NCI-H2196 (cell line): ENCODE data around the gene CDX2.
"Not testable (repeated sequence)": the region's sequence is repeated elsewhere in the genome, so short reads cannot be mapped to it uniquely, and the experiment has no call there.

Source experiments
- DNase-seq: peaks from one replicate; lab custom pipeline; 2025; ENCODE audit not compliant: unreplicated experiment; lab: John Stamatoyannopoulos, UW

Gene CDX2, protein sequence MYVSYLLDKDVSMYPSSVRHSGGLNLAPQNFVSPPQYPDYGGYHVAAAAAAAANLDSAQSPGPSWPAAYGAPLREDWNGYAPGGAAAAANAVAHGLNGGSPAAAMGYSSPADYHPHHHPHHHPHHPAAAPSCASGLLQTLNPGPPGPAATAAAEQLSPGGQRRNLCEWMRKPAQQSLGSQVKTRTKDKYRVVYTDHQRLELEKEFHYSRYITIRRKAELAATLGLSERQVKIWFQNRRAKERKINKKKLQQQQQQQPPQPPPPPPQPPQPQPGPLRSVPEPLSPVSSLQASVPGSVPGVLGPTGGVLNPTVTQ

GRCh38 chr13:27969082-27969865, at the start of gene CDX2:
Gene CDX2, minus strand, starts transcription at chr13:27969315. Its CDS starts 309 bp downstream, at chr13:27969006.
- peak; percentile 45 for DNase-seq

- no peak for DNase-seq
Observed at GRCh38 chr13:28014301-28014700, 45.2 kb upstream of the CDX2 start.

GRCh38 chr13:28013482-28013881, 44.4 kb upstream of the CDX2 start:
- no peak for DNase-seq

- no peak for DNase-seq
Observed at GRCh38 chr13:28012896-28013295, 43.8 kb upstream of the CDX2 start.

DNA sequence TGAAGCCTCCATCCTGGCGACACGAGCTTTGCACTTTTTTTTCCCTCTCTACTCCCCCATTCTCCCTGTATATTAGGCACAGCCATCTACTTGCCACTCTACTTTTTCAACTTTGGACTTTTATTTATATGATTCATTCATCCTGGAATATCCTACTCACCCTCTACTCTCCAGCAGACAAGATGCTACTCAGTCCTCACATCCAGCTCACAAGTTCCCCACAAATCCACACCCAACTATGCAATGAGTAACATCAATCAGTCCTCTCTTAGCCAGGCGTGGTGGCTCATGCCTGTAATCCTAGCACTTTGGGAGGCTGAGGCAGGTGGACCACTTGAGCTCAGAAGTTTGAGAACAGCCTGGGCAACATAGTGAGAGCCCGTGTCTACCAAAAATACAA, 43.3 kb upstream of the CDX2 start:
- DNase-seq: no peak

GRCh38 chr13:28010046-28010445, 40.9 kb upstream of the CDX2 start:
- no peak for DNase-seq

- DNase-seq: not testable (repeated sequence)
Observed at GRCh38 chr13:28005016-28005415, 35.9 kb upstream of the CDX2 start.

- DNase-seq: no peak
Observed at GRCh38 chr13:28002886-28003698, 34.0 kb upstream of the CDX2 start.

GRCh38 chr13:28001837-28002473, 32.8 kb upstream of the CDX2 start:
- no peak for DNase-seq

DNA sequence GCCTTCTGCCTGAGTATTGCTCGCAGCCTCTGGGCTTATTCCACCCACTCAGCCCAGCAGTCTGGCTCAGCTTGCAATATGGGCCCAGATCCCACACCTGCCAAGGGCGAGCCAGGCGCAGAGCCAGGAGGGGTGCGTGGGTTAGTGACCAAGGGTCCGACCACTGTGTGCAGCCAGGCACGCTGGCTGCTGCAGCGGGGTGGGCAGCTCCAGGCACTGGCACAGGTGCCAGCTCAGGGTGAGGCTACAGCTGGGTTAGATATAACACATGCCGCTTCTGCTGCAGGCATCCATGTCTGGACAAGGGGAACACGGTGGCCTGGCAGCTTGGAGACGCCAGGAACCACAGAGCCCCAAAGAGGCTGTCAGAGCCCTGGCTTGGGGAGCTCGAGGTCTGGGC, 31.9 kb upstream of the CDX2 start:
- DNase-seq: no peak

- DNase-seq: no peak
Observed at GRCh38 chr13:28000567-28000966, 31.5 kb upstream of the CDX2 start.

GRCh38 chr13:27997904-27998522, 28.9 kb upstream of the CDX2 start:
- peak; percentile 21 for DNase-seq

- no peak for DNase-seq
Observed at GRCh38 chr13:27991881-27992280, 22.8 kb upstream of the CDX2 start.

- no peak for DNase-seq
Observed at GRCh38 chr13:27988520-27988919, 19.4 kb upstream of the CDX2 start, which contains the start of gene URAD. Gene URAD, minus strand, starts transcription at chr13:27988693. Its CDS starts 56 bp downstream, at chr13:27988637.

DNA sequence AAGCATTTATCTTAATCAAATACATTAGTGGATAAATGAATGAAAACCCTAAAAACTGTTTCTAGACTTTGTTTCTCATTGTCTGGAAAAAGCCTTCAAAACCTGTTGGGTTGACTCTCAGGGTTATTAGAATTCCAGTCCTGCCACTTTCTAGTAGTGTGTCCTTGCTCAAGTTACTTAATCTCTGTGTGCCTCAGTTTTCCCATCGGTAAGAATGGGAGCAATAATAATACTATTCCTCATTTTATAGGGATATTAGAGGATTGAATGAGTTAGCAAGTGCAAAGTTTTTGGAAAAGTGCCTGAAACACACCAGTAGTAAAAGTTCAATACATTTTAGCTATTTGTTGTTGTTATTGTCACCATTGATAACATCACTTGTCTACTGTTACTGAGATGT, 16.5 kb upstream of the CDX2 start:
- no peak for DNase-seq

GRCh38 chr13:27982361-27982760, 13.2 kb upstream of the CDX2 start:
- DNase-seq: no peak

DNA sequence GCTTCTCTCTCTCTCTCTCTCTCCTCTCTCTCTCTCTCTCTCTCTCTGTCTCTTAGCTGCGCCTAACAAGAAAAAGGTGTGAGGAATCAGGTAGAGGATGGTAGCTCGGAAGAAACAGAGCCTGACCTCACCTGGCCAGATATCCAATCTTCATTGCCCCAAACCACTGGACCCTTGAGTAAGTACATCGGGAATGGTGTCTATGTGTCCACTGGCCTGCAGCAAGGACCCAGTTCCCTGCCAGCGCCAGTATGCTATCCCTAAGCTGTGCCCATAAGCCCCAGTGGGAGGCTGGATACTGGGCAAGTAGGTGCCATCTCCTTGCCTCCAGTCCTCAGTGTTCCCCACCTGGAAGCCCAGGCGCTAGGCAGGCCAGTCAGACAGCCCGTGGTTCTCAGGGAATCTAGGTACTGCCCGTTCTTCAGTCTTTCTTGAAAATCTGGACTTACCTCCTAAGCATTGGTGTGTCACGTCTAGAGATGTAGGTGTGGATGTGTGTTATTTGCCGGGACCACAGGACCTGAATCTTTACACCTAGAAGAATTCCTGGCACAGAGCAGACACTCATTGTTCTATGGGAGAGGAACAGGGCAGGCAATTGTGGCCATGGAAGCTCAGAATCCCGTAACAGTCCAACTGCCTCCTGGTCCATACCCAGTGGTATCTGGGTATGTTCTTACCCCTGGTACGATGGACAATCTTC, 12.0 kb upstream of the CDX2 start:
- no peak for DNase-seq

DNA sequence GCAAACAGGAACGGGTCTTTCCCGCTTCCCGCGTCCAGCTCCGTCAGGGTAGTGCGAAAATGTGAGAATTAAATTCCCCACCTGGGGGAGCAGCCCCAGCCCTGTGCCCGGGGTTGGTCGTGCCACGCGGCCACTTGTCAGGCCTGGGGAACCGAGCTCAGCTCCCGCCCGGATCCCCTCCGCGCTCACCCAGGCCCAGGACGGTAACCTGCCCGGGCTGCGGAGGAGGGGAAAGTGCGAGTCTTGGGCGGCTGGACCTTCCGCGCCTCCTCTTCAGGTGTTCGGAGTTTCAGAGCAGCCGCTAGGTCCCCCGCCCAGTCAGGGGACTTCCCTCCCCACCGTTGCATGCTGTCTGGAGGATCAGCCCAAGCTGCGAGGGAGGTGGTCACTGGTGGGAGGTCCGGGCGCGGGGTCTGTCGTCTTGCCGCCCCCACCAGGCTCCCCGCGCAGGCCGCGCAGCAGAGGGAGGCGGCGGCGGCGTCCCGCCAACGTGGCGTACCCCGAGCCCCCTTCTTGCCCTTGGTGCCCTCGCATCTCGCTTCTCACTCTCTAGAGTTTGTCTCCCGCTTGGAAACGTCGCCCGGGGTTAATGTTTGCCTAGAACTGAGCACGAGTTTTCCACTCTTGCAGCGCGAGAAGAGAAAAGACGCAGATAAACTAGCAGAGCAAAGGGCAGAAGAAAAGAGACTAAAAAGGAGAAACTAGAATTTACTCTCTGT, 11.3 kb upstream of the CDX2 start:
- no peak for DNase-seq

GRCh38 chr13:27979765-27980279, 10.7 kb upstream of the CDX2 start:
- DNase-seq: no peak
